HL-60/S4 treated with phorbol 12-myristate 13-acetate at 8.2 ng/mL for 4 days and 3 days (cell line): ENCODE results near the gene AZIN2.

Experiments used
- in situ Hi-C: fragments of 300-500 bp; cut with MboI; formaldehyde crosslinking; loops from 2 replicates; pipeline ENCODE4 v1.15.0; 2022; ENCODE audit warnings: low sequenced_read_pairs

AZIN2 gene

GRCh38 chr1:33147997-33148314 is 67.0 kb downstream of the AZIN2 start:
- in situ Hi-C loops: loop anchor here (25.0 kb wide), 1 partner anchor 314 kb away; the partner anchor contains the start of gene ZSCAN20

GRCh38 chr1:33148615-33149014 is 67.7 kb downstream of the AZIN2 start:
- in situ Hi-C loops: loop anchor here (25.0 kb wide), 1 partner anchor 314 kb away; the partner anchor contains the start of gene ZSCAN20

GRCh38 chr1:33149453-33150190 is 68.7 kb downstream of the AZIN2 start:
- in situ Hi-C loops: loop anchor here (25.0 kb wide), 1 partner anchor 313 kb away; the partner anchor contains the start of gene ZSCAN20

GRCh38 chr1:33150522-33150921 is 69.6 kb downstream of the AZIN2 start:
- in situ Hi-C loops: no loop called here

GRCh38 chr1:33151116-33151515 is 70.2 kb downstream of the AZIN2 start:
- in situ Hi-C loops: no loop called here

GRCh38 chr1:33152685-33153432 is 71.9 kb downstream of the AZIN2 start:
- in situ Hi-C loops: no loop called here

- in situ Hi-C loops: no loop called here
Measured at GRCh38 chr1:33153650-33154049, 72.7 kb downstream of the AZIN2 start.

GRCh38 chr1:33155877-33156538 is 75.1 kb downstream of the AZIN2 start:
- in situ Hi-C loops: no loop called here

GRCh38 chr1:33157131-33157530 is 76.2 kb downstream of the AZIN2 start:
- in situ Hi-C loops: no loop called here

- in situ Hi-C loops: no loop called here
Measured at GRCh38 chr1:33158366-33158765, 77.4 kb downstream of the AZIN2 start.

- in situ Hi-C loops: no loop called here
Measured at GRCh38 chr1:33159577-33159976, 78.6 kb downstream of the AZIN2 start.

GRCh38 chr1:33161061-33161681 is 80.2 kb downstream of the AZIN2 start:
- in situ Hi-C loops: no loop called here

GRCh38 chr1:33162141-33162540 is 81.2 kb downstream of the AZIN2 start:
- in situ Hi-C loops: no loop called here

GRCh38 chr1:33163621-33164519 is 82.9 kb downstream of the AZIN2 start:
- in situ Hi-C loops: no loop called here

- in situ Hi-C loops: no loop called here
Measured at GRCh38 chr1:33165209-33165608, 84.3 kb downstream of the AZIN2 start.

GRCh38 chr1:33165809-33166208 is 84.9 kb downstream of the AZIN2 start:
- in situ Hi-C loops: no loop called here

- in situ Hi-C loops: no loop called here
Measured at GRCh38 chr1:33167650-33168447, 86.9 kb downstream of the AZIN2 start.

GRCh38 chr1:33168556-33169289 is 87.8 kb downstream of the AZIN2 start:
- in situ Hi-C loops: no loop called here
